Measurements from ENCODE around the gene GBA2.
A peak's percentile ranks its signal among the peaks of the same experiment; 100 is the strongest.

The GBA2 gene

GRCh38 chr9:35713578-35713977 is 35.5 kb downstream of the GBA2 start:
- DNase-seq, result no peak

GRCh38 chr9:35712762-35713400 is 36.1 kb downstream of the GBA2 start:
- no peak for DNase-seq

- DNase-seq, result no peak
These were observed 37.3 kb downstream of the GBA2 start for GRCh38 chr9:35711501-35712428.

GRCh38 chr9:35710818-35711500 is 38.1 kb downstream of the GBA2 start:
- DNase-seq, result no peak

- no peak for DNase-seq
These were observed 40.9 kb downstream of the GBA2 start for GRCh38 chr9:35708146-35708545.

GRCh38 chr9:35706951-35707350 is 42.1 kb downstream of the GBA2 start:
- DNase-seq, result no peak

GRCh38 chr9:35705836-35706430 is 43.1 kb downstream of the GBA2 start:
- DNase-seq, result no peak

- no peak for DNase-seq
These were observed 43.7 kb downstream of the GBA2 start for GRCh38 chr9:35705372-35705771.

GRCh38 chr9:35703906-35704672 is 44.9 kb downstream of the GBA2 start:
- no peak for DNase-seq

GRCh38 chr9:35702696-35703095 is 46.3 kb downstream of the GBA2 start:
- DNase-seq, result no peak

GRCh38 chr9:35700942-35701341 is 48.1 kb downstream of the GBA2 start:
- no peak for DNase-seq

- DNase-seq, result no peak
These were observed 49.0 kb downstream of the GBA2 start for GRCh38 chr9:35700031-35700430.

GRCh38 chr9:35698231-35698630 is 50.8 kb downstream of the GBA2 start:
- no peak for DNase-seq

- no peak for DNase-seq
These were observed 51.5 kb downstream of the GBA2 start for GRCh38 chr9:35697486-35697885.

- peak; percentile 59 to 63 for DNase-seq
These were observed 52.4 kb downstream of the GBA2 start for GRCh38 chr9:35696520-35697215.

GRCh38 chr9:35695943-35696401 is 53.1 kb downstream of the GBA2 start:
- no peak for DNase-seq

GRCh38 chr9:35691757-35692301 is 57.2 kb downstream of the GBA2 start:
- no peak for DNase-seq

GRCh38 chr9:35691334-35691650 is 57.7 kb downstream of the GBA2 start:
- no peak for DNase-seq

- peak; percentile 48 to 63 for DNase-seq
These were observed 58.3 kb downstream of the GBA2 start for GRCh38 chr9:35690614-35691333.

- DNase-seq, result no peak
These were observed 58.8 kb downstream of the GBA2 start for GRCh38 chr9:35690294-35690613.
